ENCODE results near the gene GALNT10.

Gene GALNT10

DNA sequence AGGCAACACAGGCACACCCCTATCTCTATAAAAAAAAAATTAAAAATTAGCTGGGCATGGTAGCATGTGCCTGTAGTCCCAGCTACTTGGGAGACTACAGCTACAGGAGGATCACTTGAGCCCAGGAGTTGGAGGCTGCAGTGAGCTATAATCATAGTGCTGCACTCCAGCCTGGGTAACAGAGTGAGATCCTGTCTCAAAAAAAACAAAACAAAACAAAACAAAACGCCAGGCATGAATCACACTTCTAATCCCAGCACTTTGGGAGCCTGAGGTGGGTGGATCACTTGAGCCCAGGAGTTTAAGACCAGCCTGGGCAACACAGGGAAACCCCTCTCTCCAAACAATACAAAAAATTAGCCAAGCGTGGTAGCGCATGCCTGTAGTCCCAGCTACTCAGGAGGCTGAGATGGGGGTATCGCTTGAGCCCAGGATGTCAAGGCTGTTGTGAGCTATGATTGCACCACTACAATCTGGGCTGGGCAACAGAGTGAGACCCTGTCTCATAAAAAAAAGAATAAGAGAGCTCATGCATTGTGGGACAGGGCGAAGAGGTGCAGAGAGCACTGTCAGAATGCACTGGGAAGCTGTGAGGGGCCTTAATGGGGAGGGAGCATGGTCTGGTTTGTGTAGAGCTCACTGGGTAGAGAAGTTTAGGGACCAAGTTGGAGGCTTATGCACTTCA, 246.9 kb downstream of the GALNT10 start:
- Histone ChIP-seq H3K9ac (ENCODE audit: insufficient read length, low read depth) (no peak overlapping the region), H3K4me3 (ENCODE audit: insufficient read length, low read depth) (no peak overlapping the region), H3K36me3 (ENCODE audit: insufficient read depth, insufficient read length, low read length) (peaks cover 37% of the 10 kb centered on the region), H3K27me3 (ENCODE audit: insufficient read depth, insufficient read length) (no peaks in the 10 kb centered on the region), H3K4me1 (ENCODE audit: insufficient read depth, insufficient read length) (no peaks in the 10 kb centered on the region), H3K9me3 (ENCODE audit: insufficient read depth, low read length) (no peaks in the 10 kb centered on the region; the same call in 1 of the 2 replicates)
- no peak for TF ChIP-seq YY1 (IDR thresholded peaks at IDR 0.05; ENCODE audit: insufficient read depth, insufficient read length)
- no peak for TF ChIP-seq ZNF274 (IDR thresholded peaks at IDR 0.05; ENCODE audit: low read depth, low read length)
- DNase-seq (ENCODE audit: low read depth, low spot score): no peak

DNA sequence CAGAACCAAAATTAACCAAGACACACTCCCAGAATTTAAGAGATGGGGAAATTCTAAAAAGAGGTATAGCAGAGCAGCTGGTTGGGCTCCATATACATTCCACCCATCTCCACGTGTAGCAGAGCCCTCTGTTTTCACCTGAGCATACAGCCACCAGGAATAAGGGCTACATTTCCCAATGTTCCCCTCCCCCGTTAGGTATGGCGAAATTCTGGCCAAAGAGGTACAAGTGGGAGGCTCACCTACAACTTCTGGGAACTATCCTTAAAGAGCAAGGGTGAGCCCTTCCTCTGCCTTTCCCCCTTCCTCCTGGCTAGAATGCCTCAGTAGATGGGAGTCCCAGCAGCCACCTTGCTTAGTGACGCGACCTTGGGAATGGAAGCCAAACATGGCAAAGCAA, 250.0 kb downstream of the GALNT10 start:
- TF ChIP-seq YY1 (IDR thresholded peaks at IDR 0.05; ENCODE audit: insufficient read depth, insufficient read length): no peak
- no peak for TF ChIP-seq ZNF274 (IDR thresholded peaks at IDR 0.05; ENCODE audit: low read depth, low read length)
- no peak for TF ChIP-seq SUZ12 (IDR thresholded peaks at IDR 0.05; ENCODE audit: extremely low read depth, insufficient read depth, insufficient read length)
- Histone ChIP-seq H3K27me3 (ENCODE audit: insufficient read depth, insufficient read length) (peaks cover 11% of the 10 kb centered on the region), H3K9me3 (ENCODE audit: insufficient read depth, low read length) (no peaks in the 10 kb centered on the region; the same call in 1 of the 2 replicates), H3K4me3 (ENCODE audit: insufficient read length, low read depth) (no peak overlapping the region), H3K4me1 (ENCODE audit: insufficient read depth, insufficient read length) (no peaks in the 10 kb centered on the region), H3K36me3 (ENCODE audit: insufficient read depth, insufficient read length, low read length) (peaks cover 43% of the 10 kb centered on the region), H3K9ac (ENCODE audit: insufficient read length, low read depth) (no peak overlapping the region)
- no peak for DNase-seq (ENCODE audit: low read depth, low spot score)

DNA sequence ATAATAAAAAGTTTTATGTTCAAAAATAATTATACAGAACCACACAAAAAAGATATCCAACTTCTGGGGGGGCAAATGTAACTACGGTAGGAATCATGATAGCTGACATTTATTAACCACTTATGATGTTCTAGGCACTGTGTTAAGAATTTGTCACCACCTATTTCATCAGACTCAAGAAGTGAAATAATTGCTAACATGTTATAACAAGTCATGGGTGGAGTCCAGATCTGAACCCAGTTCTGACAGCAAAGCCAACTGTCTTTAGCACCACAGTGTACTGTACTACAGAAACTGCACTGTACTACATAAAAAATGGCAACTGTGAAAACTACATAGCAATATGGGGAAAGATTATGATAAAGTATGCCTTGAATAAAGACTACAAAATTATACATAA, 252.3 kb downstream of the GALNT10 start:
- TF ChIP-seq YY1 (IDR thresholded peaks at IDR 0.05; ENCODE audit: insufficient read depth, insufficient read length): no peak
- TF ChIP-seq SUZ12 (IDR thresholded peaks at IDR 0.05; ENCODE audit: extremely low read depth, insufficient read depth, insufficient read length): no peak
- no peak for TF ChIP-seq ZNF274 (IDR thresholded peaks at IDR 0.05; ENCODE audit: low read depth, low read length)
- Histone ChIP-seq H3K36me3 (ENCODE audit: insufficient read depth, insufficient read length, low read length) (peaks cover 31% of the 10 kb centered on the region), H3K27me3 (ENCODE audit: insufficient read depth, insufficient read length) (peaks cover 11% of the 10 kb centered on the region), H3K9ac (ENCODE audit: insufficient read length, low read depth) (no peak overlapping the region), H3K4me3 (ENCODE audit: insufficient read length, low read depth) (no peak overlapping the region), H3K4me1 (ENCODE audit: insufficient read depth, insufficient read length) (no peaks in the 10 kb centered on the region), H3K9me3 (ENCODE audit: insufficient read depth, low read length) (no peaks in the 10 kb centered on the region)
- no peak for DNase-seq (ENCODE audit: low read depth, low spot score)

DNA sequence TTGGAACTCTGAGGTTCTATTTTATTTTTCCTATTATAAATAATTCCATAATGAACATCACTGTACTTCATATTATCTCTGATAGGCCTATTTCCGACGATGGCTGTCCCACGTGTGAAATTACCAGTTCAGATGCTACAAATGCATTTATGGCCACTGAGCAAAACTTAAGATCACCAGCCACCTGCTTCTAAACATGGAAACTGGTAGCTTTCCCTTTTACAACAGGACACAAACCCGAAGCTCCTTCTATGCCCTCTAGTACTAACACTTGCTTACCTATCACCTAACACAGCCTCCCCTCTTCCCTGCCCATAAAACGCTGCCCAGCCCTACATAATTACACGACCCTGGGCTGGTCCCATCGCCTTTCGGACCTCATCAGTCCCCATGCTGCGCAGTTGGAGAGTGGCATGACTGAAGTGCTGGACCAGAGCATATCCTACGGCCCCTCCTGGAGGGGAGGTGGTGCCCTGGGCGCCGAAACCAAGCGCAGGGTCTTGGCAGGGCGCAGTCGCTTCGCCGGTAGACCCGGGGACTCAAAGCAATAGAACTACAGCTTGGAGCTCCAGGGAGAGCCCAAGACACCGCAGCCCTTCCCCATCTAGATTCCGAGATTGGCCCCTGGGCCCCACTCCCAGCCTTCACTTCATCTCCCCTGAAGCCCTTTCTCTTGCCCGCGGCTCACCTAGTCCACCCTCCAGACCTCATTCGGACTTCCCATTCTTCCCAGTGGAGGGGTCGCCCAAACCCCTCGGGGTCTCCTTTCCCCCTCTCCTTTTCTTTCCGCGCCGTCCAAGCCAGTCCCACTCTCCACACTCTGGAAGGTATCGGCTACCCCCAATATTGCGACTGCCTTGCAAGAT, 254.3 kb downstream of the GALNT10 start:
- peaks cover 11% of the 10 kb centered on the region for H3K27me3 ChIP-seq (ENCODE audit: insufficient read depth, insufficient read length)
- H3K4me3 ChIP-seq (ENCODE audit: insufficient read length, low read depth): peak overlapping the region; percentile 79
- H3K4me1 ChIP-seq (ENCODE audit: insufficient read depth, insufficient read length): no peaks in the 10 kb centered on the region
- DNase-seq (ENCODE audit: low read depth, low spot score): no peak
- H3K36me3 ChIP-seq (ENCODE audit: insufficient read depth, insufficient read length, low read length): peaks cover 35% of the 10 kb centered on the region
- TF ChIP-seq YY1 (IDR thresholded peaks at IDR 0.05; ENCODE audit: insufficient read depth, insufficient read length) (no peak), SUZ12 (IDR thresholded peaks at IDR 0.05; ENCODE audit: extremely low read depth, insufficient read depth, insufficient read length) (no peak)
- H3K9ac ChIP-seq (ENCODE audit: insufficient read length, low read depth): peak overlapping the region; percentile 78
- no peaks in the 10 kb centered on the region for H3K9me3 ChIP-seq (ENCODE audit: insufficient read depth, low read length)

DNA sequence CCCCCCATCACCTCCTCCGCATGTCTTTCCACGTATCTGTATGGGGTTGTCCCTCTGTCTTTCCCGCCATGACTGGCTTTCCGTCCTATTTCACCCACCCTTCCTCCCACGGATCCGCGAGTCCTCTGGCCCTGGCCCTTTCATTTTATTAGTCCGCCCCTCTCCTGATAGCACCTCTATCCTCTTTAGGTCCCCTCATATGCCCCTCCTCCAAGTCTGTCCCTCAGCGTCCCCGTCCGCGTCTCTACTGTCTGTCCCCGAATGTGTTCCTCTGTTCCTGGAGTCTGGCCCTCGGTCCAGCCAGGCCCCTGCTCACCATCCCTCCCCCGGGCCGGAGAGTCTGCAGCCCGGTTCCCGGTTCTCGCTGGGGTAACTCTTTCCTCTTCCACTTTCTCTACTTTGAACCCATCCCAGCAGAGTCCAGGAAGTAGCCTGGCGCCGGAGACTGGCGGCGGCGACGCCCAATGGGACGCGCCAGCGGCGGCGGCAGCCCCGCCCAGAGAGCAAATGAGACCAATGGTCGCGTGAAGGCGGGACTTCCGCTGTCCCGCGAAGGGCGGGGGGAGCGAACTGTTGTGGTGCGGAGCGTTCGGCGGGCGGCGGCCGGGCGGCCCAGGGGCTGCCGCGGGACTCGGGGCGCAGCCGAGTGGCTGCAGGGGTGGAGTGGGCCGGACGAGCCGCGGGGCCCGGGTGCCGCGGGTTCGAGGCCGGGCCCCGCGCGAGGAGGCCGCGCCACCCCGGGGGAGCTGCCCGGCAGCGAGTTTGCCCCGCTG, 255.1 kb downstream of the GALNT10 start, which contains the start of gene SAP30L:
Gene SAP30L (plus strand): TSS at position 576 of the 773 bp plus-strand sequence. CDS start 608 bp downstream, outside the sequence.
- TF ChIP-seq YY1 (IDR thresholded peaks at IDR 0.05; ENCODE audit: insufficient read depth, insufficient read length): no peak
- TF ChIP-seq SUZ12 (IDR thresholded peaks at IDR 0.05; ENCODE audit: extremely low read depth, insufficient read depth, insufficient read length): no peak
- no peak for TF ChIP-seq ZNF274 (IDR thresholded peaks at IDR 0.05; ENCODE audit: low read depth, low read length)
- no peaks in the 10 kb centered on the region for H3K4me1 ChIP-seq (ENCODE audit: insufficient read depth, insufficient read length)
- DNase-seq (ENCODE audit: low read depth, low spot score): peak; percentile 82
- H3K9me3 ChIP-seq (ENCODE audit: insufficient read depth, low read length): no peaks in the 10 kb centered on the region
- peak within 1 kb of the TSS; percentile 78 for H3K9ac ChIP-seq (ENCODE audit: insufficient read length, low read depth)
- peak within 1 kb of the TSS; percentile 79 for H3K4me3 ChIP-seq (ENCODE audit: insufficient read length, low read depth)
- H3K27me3 ChIP-seq (ENCODE audit: insufficient read depth, insufficient read length): peaks cover 11% of the 10 kb centered on the region
- peaks cover 35% of the 10 kb centered on the region for H3K36me3 ChIP-seq (ENCODE audit: insufficient read depth, insufficient read length, low read length)

DNA sequence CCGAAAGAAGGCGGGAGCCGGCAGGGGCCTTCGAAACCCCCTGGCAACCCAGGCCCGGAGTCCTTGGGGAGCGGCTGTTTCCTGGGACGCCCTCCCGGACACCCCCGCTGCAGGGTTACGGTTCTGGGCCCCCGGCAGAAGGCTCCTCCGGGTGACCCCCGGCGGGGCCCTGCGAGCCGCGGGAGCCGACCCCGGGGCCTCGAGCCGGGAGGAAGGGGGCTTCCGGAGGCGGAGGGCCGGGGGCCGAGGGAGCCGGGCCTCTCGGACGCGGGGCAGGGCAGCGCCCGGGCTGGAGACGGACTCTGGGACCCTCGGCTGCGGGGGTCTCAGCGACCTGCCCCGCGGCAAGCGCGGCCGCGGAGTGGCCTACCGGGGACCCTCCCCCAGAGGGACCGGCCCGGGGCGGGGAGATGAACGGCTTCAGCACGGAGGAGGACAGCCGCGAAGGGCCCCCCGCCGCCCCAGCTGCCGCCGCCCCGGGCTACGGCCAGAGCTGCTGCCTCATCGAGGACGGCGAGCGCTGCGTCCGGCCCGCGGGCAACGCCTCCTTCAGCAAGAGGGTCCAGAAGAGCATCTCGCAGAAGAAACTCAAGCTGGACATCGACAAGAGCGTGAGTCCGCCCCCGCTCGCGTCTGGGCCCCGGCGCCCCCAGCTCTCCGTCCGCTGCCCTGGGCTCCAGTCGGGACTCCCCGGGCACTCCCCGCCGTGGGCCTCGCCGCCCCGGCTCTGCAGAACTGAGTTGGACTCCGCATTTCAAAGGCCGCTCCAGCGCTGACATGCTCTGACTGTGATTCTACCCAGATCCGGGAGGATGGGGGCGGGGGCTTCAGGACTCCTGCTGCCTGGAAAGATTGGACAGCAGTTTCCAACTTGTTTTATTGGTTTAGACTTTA, 255.9 kb downstream of the GALNT10 start:
- H3K9me3 ChIP-seq (ENCODE audit: insufficient read depth, low read length): no peaks in the 10 kb centered on the region
- H3K4me1 ChIP-seq (ENCODE audit: insufficient read depth, insufficient read length): no peaks in the 10 kb centered on the region
- H3K9ac ChIP-seq (ENCODE audit: insufficient read length, low read depth): peak overlapping the region; percentile 72
- peaks cover 11% of the 10 kb centered on the region for H3K27me3 ChIP-seq (ENCODE audit: insufficient read depth, insufficient read length)
- H3K4me3 ChIP-seq (ENCODE audit: insufficient read length, low read depth): peak overlapping the region; percentile 79
- TF ChIP-seq ZNF274 (IDR thresholded peaks at IDR 0.05; ENCODE audit: low read depth, low read length) (no peak), YY1 (IDR thresholded peaks at IDR 0.05; ENCODE audit: insufficient read depth, insufficient read length) (no peak), SUZ12 (IDR thresholded peaks at IDR 0.05; ENCODE audit: extremely low read depth, insufficient read depth, insufficient read length) (no peak)
- peaks cover 35% of the 10 kb centered on the region for H3K36me3 ChIP-seq (ENCODE audit: insufficient read depth, insufficient read length, low read length)
- DNase-seq (ENCODE audit: low read depth, low spot score): no peak

Measured in NT2/D1 (cell line).